B cell (primary cell): Measurements from ENCODE around the gene DKKL1. TPM values are rescaled to one million over a fixed set of nuclear protein-coding genes. Genes with fewer than 3 reads are reported as not detected.

Source experiments
- ATAC-seq: fragments of 200-7000 bp; cut with Tn5 transposase; one replicate; pipeline ENCODE4 v1.10.0; 2021; ENCODE audit warnings: low read depth, mild to moderate bottlenecking, moderate number of reproducible peaks, moderate library complexity
- CTCF ChIA-PET: fragments of 350-600 bp; sonication (Branson Sonifier 250); formaldehyde crosslinking; loops from one replicate; lab custom pipeline; 2021; ENCODE audit warnings: antibody characterized with exemption, inconsistent platforms; lab: Charles Lee
- POLR2A ChIA-PET: fragments of 350-600 bp; sonication (Branson Sonifier 250); formaldehyde crosslinking; loops from one replicate; lab custom pipeline; 2021; ENCODE audit warnings: antibody characterized with exemption; lab: Charles Lee
- DNase-seq: peaks from one replicate; pipeline ENCODE4 v3.0.0; 2013
- H2AFZ ChIP-seq: 2 replicates; pipeline ENCODE4 v1.6.1; 2012; ENCODE audit warnings: mild to moderate bottlenecking, low read depth, low read length; ENCODE audit not compliant: insufficient read depth, poor library complexity, severe bottlenecking
- H3K27ac ChIP-seq, 2 donors: 1 replicate in 1 of 2; 2 replicates in 1 of 2; pipeline ENCODE4 v1.5.1; 2012 to 2013; ENCODE audit warnings: low read length in 2 of 2, mild to moderate bottlenecking in 2 of 2, moderate library complexity in 1 of 2
- H3K27me3 ChIP-seq, 4 experiments: fragments of 200-600 bp in 1 of 4; sonication (generic) in 1 of 4; replicated peaks in 1 of 4; 1 replicate in 2 of 4; 2 replicates in 2 of 4; pipeline versions ENCODE4 v1.6.1 to v1.7.0; 2013 to 2016; ENCODE audit warnings: low read length in 3 of 4, mild to moderate bottlenecking in 2 of 4, mixed read lengths in 1 of 4, moderate library complexity in 1 of 4; ENCODE audit not compliant: insufficient read depth in 4 of 4, control insufficient read depth in 3 of 4; ENCODE audit errors: control extremely low read depth in 1 of 4
- H3K36me3 ChIP-seq, 2 experiments: replicated peaks in 1 of 2; 1 replicate in 1 of 2; 2 replicates in 1 of 2; pipeline versions ENCODE4 v1.6.1 to v1.7.1; 2013; ENCODE audit warnings: low read length in 1 of 2; ENCODE audit not compliant: insufficient read depth in 2 of 2, control insufficient read depth in 1 of 2; ENCODE audit errors: control extremely low read depth in 1 of 2, extremely low read depth in 1 of 2
- H3K4me1 ChIP-seq, 2 donors: fragments of 200-600 bp in 1 of 2; sonication (generic) in 1 of 2; 1 replicate in 1 of 2; 2 replicates in 1 of 2; pipeline versions ENCODE4 v1.5.1 to v1.6.1; 2013 to 2017; ENCODE audit warnings: low read length in 2 of 2; ENCODE audit not compliant: control insufficient read depth in 2 of 2, insufficient read depth in 2 of 2
- H3K4me2 ChIP-seq: replicated peaks from 2 replicates; pipeline ENCODE3; 2012; ENCODE audit warnings: mild to moderate bottlenecking, low read depth, low read length; ENCODE audit not compliant: poor library complexity, severe bottlenecking
- H3K4me3 ChIP-seq, 5 experiments: fragments of 200-600 bp in 1 of 5; sonication (generic) in 1 of 5; 1 replicate in 3 of 5; 2 replicates in 2 of 5; pipeline versions ENCODE4 v1.5.1 to v1.7.0; 2011 to 2016; ENCODE audit warnings: low read length in 4 of 5, mild to moderate bottlenecking in 4 of 5, low read depth in 2 of 5, control low read depth in 1 of 5, moderate library complexity in 1 of 5; ENCODE audit not compliant: insufficient read depth in 1 of 5; ENCODE audit errors: control extremely low read depth in 1 of 5, extremely low read depth in 1 of 5
- H3K79me2 ChIP-seq: fragments of 200-600 bp; sonication (generic); one replicate; pipeline ENCODE4 v1.6.0; 2016; ENCODE audit warnings: low read length; ENCODE audit not compliant: control insufficient read depth, insufficient read depth
- H3K9ac ChIP-seq: fragments of 200-600 bp; sonication (generic); 2 replicates; pipeline ENCODE4 v1.6.1; 2017; ENCODE audit warnings: mild to moderate bottlenecking, low read length, moderate library complexity
- H3K9me3 ChIP-seq, 3 donors: one replicate each; pipeline versions ENCODE4 v1.6.1 to v1.7.1; 2013; ENCODE audit warnings: low read length in 2 of 3; ENCODE audit not compliant: control insufficient read depth in 2 of 3, insufficient read depth in 1 of 3; ENCODE audit errors: control extremely low read depth in 1 of 3
- H4K20me1 ChIP-seq: 2 replicates; pipeline ENCODE4 v1.6.0; 2012; ENCODE audit warnings: mild to moderate bottlenecking, low read length; ENCODE audit not compliant: insufficient read depth, control insufficient read depth, poor library complexity, severe bottlenecking
- H3K27ac Mint-ChIP-seq: one replicate; pipeline ENCODE4 v1.8.0; 2021; ENCODE audit warnings: mixed read lengths
- H3K27me3 Mint-ChIP-seq: one replicate; pipeline ENCODE4 v1.8.0; 2021; ENCODE audit warnings: mixed read lengths
- H3K4me1 Mint-ChIP-seq: one replicate; pipeline ENCODE4 v1.8.0; 2021; ENCODE audit warnings: mixed read lengths
- H3K4me3 Mint-ChIP-seq: one replicate; pipeline ENCODE4 v1.8.0; 2021; ENCODE audit warnings: mixed read lengths
- H3K9me3 Mint-ChIP-seq: one replicate; pipeline ENCODE4 v1.8.0; 2022; ENCODE audit warnings: mixed read lengths; ENCODE audit not compliant: insufficient read depth
- CTCF ChIP-seq: fragments of 200-600 bp; IDR thresholded peaks from one replicate; pipeline ENCODE4 v1.8.0; 2022; ENCODE audit warnings: antibody characterized with exemption, mild to moderate bottlenecking
- EZH2 ChIP-seq: IDR thresholded peaks from 2 replicates; pipeline ENCODE4 v1.6.1; 2012; ENCODE audit warnings: borderline replicate concordance, low read depth, mild to moderate bottlenecking, moderate library complexity, low read length; ENCODE audit not compliant: insufficient read depth, poor library complexity, severe bottlenecking
- WGBS: methylation state at CpG from one replicate; pipeline ENCODE4 v1.1.5; 2013; ENCODE audit warnings: missing lambda C conversion rate; ENCODE audit not compliant: insufficient coverage; 5-methylcytosine and 5-hydroxymethylcytosine counted together
- intact Hi-C: fragments of 100-400 bp; cut with micrococcal nuclease; formaldehyde crosslinking; loops from one replicate; pipeline ENCODE4 v1.10.0; 2022
- polyA plus RNA-seq: library from polyadenylated mRNA; depleted of rRNA; stranded (reverse); fragments of >200 nt; gene quantifications from 2 replicates; pipeline ENCODE4 v1.2.3, GENCODE V29; 2012
- total RNA-seq, 2 donors: library from RNA; stranded (reverse); fragments of 120-200 nt in 1 of 2; gene quantifications; 1 replicate in 1 of 2; 2 replicates in 1 of 2; pipeline versions ENCODE4 v1.2.3 to v1.2.4, GENCODE V29; 2013 to 2022

The DKKL1 gene
- total and polyA plus RNA-seq, 2 donors (not counting 1 experiment from before 2014, with no cell fraction given): 1.2 to 1.6 TPM

- peaks cover 31% of the 10 kb centered on the region for H4K20me1 ChIP-seq
- POLR2A ChIA-PET: interaction anchor here (0.5 to 3.5 kb wide), 16 partner anchors 9 to 162 kb away, joined by 3 to 59 read pairs (median 6); partner anchors contain the start of genes KASH5, PIH1D1, RPL13A and SLC6A16
- H3K9me3 Mint-ChIP-seq: no peaks in the 10 kb centered on the region
- TF ChIP-seq EZH2: no peak
- ATAC-seq: no peak
- H3K4me3 ChIP-seq: peak overlapping the region in 4 of 5 experiments; percentile 25 to 97 (median 30)
- H3K4me1 Mint-ChIP-seq: peaks cover 81% of the 10 kb centered on the region
- DNase-seq: no peak
- H3K27me3 Mint-ChIP-seq: no peaks in the 10 kb centered on the region
- CTCF ChIA-PET: interaction anchor here (0.5 to 5.5 kb wide), 15 partner anchors 8 to 141 kb away, joined by 3 to 39 read pairs (median 4); partner anchors contain the start of genes FLT3LG and SLC6A16
- intact Hi-C loops: loop anchor here (5.0 kb wide), 1 partner anchor 344 kb away; the partner anchor contains the start of gene PRMT1
- peak overlapping the region; percentile 35 for H3K9ac ChIP-seq
- peak overlapping the region; percentile 100 for H3K4me2 ChIP-seq
- H3K79me2 ChIP-seq: peaks cover 88% of the 10 kb centered on the region
- H3K4me3 Mint-ChIP-seq: peak overlapping the region; percentile 100
- H3K27ac ChIP-seq: peak overlapping the region; percentile 93 to 98
- peak overlapping the region; percentile 99 for H3K27ac Mint-ChIP-seq
- WGBS: 6% methylated on average over 2 of the region's 3 CpGs
- H3K27me3 ChIP-seq: no peaks in the 10 kb centered on the region
- peaks cover 0 to 36% of the 10 kb centered on the region in 2 experiments for H3K36me3 ChIP-seq
- peaks cover 0 to 11% (median 2%) of the 10 kb centered on the region in 3 donors for H3K9me3 ChIP-seq
- H3K4me1 ChIP-seq: peaks cover 79 to 89% of the 10 kb centered on the region in 2 donors
- peak overlapping the region; percentile 13 for H2AFZ ChIP-seq
Observed at GRCh38 chr19:49333418-49333805, 30.3 kb upstream of the DKKL1 start.

DNA sequence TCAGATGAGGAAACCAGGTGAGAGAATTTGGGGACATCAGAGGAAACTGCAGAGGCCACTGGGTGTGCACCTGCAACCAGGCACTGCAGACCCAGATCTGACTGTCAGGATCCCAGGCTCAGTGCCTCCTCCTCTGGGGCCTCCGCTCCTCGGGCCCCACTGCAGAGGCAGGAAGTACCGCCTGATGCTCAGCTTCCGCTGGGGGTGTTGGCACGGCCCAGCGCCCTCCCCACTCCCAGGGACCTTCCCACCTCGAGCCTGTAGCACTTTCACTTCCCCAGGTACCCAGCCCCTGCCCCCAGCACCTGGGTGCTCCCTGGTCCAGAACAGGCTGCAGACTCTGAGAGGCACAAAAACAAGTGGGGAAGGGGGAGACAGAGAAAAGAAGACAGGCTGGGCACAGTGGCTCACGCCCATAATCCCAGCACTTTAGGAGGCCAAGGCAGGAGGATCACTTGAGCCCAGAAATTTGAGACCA is 29.8 kb upstream of the DKKL1 start:
- peaks cover 0 to 16% (median 6%) of the 10 kb centered on the region in 3 donors for H3K9me3 ChIP-seq
- ATAC-seq (peak; percentile 68), DNase-seq (peak; percentile 96)
- no peaks in the 10 kb centered on the region for H3K27me3 Mint-ChIP-seq
- H3K4me1 ChIP-seq: peaks cover 79 to 89% of the 10 kb centered on the region in 2 donors
- peaks cover 35% of the 10 kb centered on the region for H4K20me1 ChIP-seq
- ChIA-PET POLR2A (interaction anchor here (0.5 to 3.5 kb wide), 17 partner anchors 9 to 189 kb away, joined by 3 to 59 read pairs (median 6); partner anchors contain the start of genes KASH5, PIH1D1, RPL13A and SLC6A16), CTCF (interaction anchor here (0.5 to 5.5 kb wide), 14 partner anchors 9 to 140 kb away, joined by 3 to 39 read pairs (median 4); partner anchors contain the start of genes FLT3LG and SLC6A16)
- peaks cover 0 to 40% of the 10 kb centered on the region in 2 experiments for H3K36me3 ChIP-seq
- TF ChIP-seq CTCF (no peak), EZH2 (no peak)
- WGBS: 0% methylated on average over 6 of the region's 8 CpGs
- H3K79me2 ChIP-seq: peaks cover 88% of the 10 kb centered on the region
- H2AFZ ChIP-seq: peak overlapping the region; percentile 13
- intact Hi-C loops: loop anchor here (1.0 to 5.0 kb wide), 5 partner anchors 8 to 343 kb away; partner anchors contain the start of gene PRMT1
- peaks cover 81% of the 10 kb centered on the region for H3K4me1 Mint-ChIP-seq
- peak overlapping the region; percentile 93 to 98 for H3K27ac ChIP-seq
- peak overlapping the region; percentile 89 for H3K9ac ChIP-seq
- H3K4me3 ChIP-seq: peak overlapping the region; percentile 83 to 98 (median 97)
- no peaks in the 10 kb centered on the region for H3K9me3 Mint-ChIP-seq
- H3K4me3 Mint-ChIP-seq: peak overlapping the region; percentile 100
- no peaks in the 10 kb centered on the region for H3K27me3 ChIP-seq
- peak overlapping the region; percentile 100 for H3K4me2 ChIP-seq
- peak overlapping the region; percentile 99 for H3K27ac Mint-ChIP-seq
